Muscle of leg (tissue), 16 donors: ENCODE measurements around the gene MTHFR. TPM values are rescaled to one million over a fixed set of nuclear protein-coding genes. Genes with fewer than 3 reads are reported as not detected.

Source experiments
- DNase-seq: peaks from one replicate; pipeline ENCODE4 v3.0.0; 2013
- H3K27ac ChIP-seq: one replicate; pipeline ENCODE4 v1.5.1; 2013; ENCODE audit warnings: mild to moderate bottlenecking, low read length, control low read depth
- H3K27me3 ChIP-seq: one replicate; pipeline ENCODE4 v1.6.1; 2013; ENCODE audit warnings: low read length; ENCODE audit not compliant: control insufficient read depth, insufficient read depth
- H3K36me3 ChIP-seq: one replicate; pipeline ENCODE4 v1.6.1; 2013; ENCODE audit warnings: low read length; ENCODE audit not compliant: control insufficient read depth, insufficient read depth
- H3K4me1 ChIP-seq: one replicate; pipeline ENCODE4 v1.6.1; 2013; ENCODE audit warnings: low read length; ENCODE audit not compliant: control insufficient read depth, insufficient read depth
- H3K4me3 ChIP-seq: one replicate; pipeline ENCODE4 v1.5.1; 2013; ENCODE audit warnings: low read length, control low read depth
- H3K9me3 ChIP-seq: replicated peaks from 2 replicates; pipeline ENCODE4 v1.6.1; 2013; ENCODE audit warnings: low read depth, low read length; ENCODE audit not compliant: control insufficient read depth
- WGBS: methylation state at CpG from one replicate; pipeline ENCODE4 v1.1.5; 2013; ENCODE audit warnings: missing lambda C conversion rate; ENCODE audit not compliant: insufficient coverage; 5-methylcytosine and 5-hydroxymethylcytosine counted together
- long read RNA-seq, 11 donors: transcript quantifications; one replicate each; lab custom pipeline, GENCODE V29; 2026
- polyA plus RNA-seq, 8 donors: library from polyadenylated mRNA; unstranded; fragments of 120-200 nt; gene quantifications; one replicate each; pipeline versions ENCODE4 v1.2.1 to v1.2.3, GENCODE V29; 2013; ENCODE audit warnings: inconsistent platforms in 1 of 8, low replicate concordance in 1 of 8; ENCODE audit not compliant: insufficient read length in 8 of 8, insufficient read depth in 1 of 8
- total RNA-seq: library from RNA; stranded (reverse); fragments of 120-200 nt; gene quantifications from one replicate; pipeline ENCODE4 v1.2.4, GENCODE V29; 2013

The MTHFR gene
- total RNA-seq = 31.9 TPM
- 10 to 100 TPM; 23.8 to 50.1 (median 35.9) TPM for polyA plus RNA-seq
- long read RNA-seq, donor 1, partial matches to known transcripts = 0 of 1 reads
- long read RNA-seq, donor 1, other reads (novel, unspliced or antisense) = 0 of 1 reads
- long read RNA-seq, donor 2 = 0 reads
- long read RNA-seq, donor 3, full-length matches to known transcripts = 9 of 40 reads
- long read RNA-seq, donor 3, partial matches to known transcripts = 11 of 40 reads
- long read RNA-seq, donor 3, other reads (novel, unspliced or antisense) = 20 of 40 reads
- long read RNA-seq, donor 4, full-length matches to known transcripts = 5 of 5 reads
- long read RNA-seq, donor 4, partial matches to known transcripts = 0 of 5 reads
- long read RNA-seq, donor 4, other reads (novel, unspliced or antisense) = 0 of 5 reads
- long read RNA-seq, donor 5, full-length matches to known transcripts = 3 of 28 reads
- long read RNA-seq, donor 5, partial matches to known transcripts = 0 of 28 reads
- long read RNA-seq, donor 5, other reads (novel, unspliced or antisense) = 25 of 28 reads
- long read RNA-seq, donor 6, full-length matches to known transcripts = 4 of 4 reads
- long read RNA-seq, donor 6, partial matches to known transcripts = 0 of 4 reads
- long read RNA-seq, donor 6, other reads (novel, unspliced or antisense) = 0 of 4 reads
- long read RNA-seq, donor 7, full-length matches to known transcripts = 2 of 346 reads
- long read RNA-seq, donor 7, partial matches to known transcripts = 320 of 346 reads
- long read RNA-seq, donor 7, other reads (novel, unspliced or antisense) = 24 of 346 reads
- long read RNA-seq, donor 8, partial matches to known transcripts = 14 of 16 reads
- long read RNA-seq, donor 8, other reads (novel, unspliced or antisense) = 0 of 16 reads
- long read RNA-seq, donor 9, partial matches to known transcripts = 0 of 1 reads
- long read RNA-seq, donor 9, other reads (novel, unspliced or antisense) = 0 of 1 reads
- long read RNA-seq, donor 10, full-length matches to known transcripts = 5 of 5 reads
- long read RNA-seq, donor 10, partial matches to known transcripts = 0 of 5 reads
- long read RNA-seq, donor 10, other reads (novel, unspliced or antisense) = 0 of 5 reads
- long read RNA-seq, donor 11, full-length matches to known transcripts = 4 of 27 reads
- long read RNA-seq, donor 11, partial matches to known transcripts = 8 of 27 reads
- long read RNA-seq, donor 11, other reads (novel, unspliced or antisense) = 15 of 27 reads

GRCh38 chr1:11805422-11806306, at the start of gene MTHFR, which contains the start of gene CLCN6:
Gene MTHFR (minus strand): TSS chr1:11805964. CDS start chr1:11803116, 2,848 bp downstream.
Gene CLCN6 (plus strand): TSS chr1:11806191. CDS start chr1:11806263, 72 bp downstream.
- peak within 1 kb of the TSS; percentile 96 for H3K4me3 ChIP-seq
- peak; percentile 99 for DNase-seq
- H3K27ac ChIP-seq = peak within 1 kb of the TSS; percentile 98
- no peaks in the 10 kb centered on the region for H3K27me3 ChIP-seq
- peaks cover 47% of the 10 kb centered on the region for H3K4me1 ChIP-seq
- H3K36me3 ChIP-seq = peaks cover 25% of the 10 kb centered on the region
- under 1% methylated on average over 72 of the region's 72 CpGs for WGBS
- H3K9me3 ChIP-seq = no peaks in the 10 kb centered on the region

GRCh38 chr1:11855430-11855829, 49.7 kb upstream of the MTHFR start:
- H3K36me3 ChIP-seq = no peaks in the 10 kb centered on the region
- DNase-seq = no peak
- no peak overlapping the region for H3K4me3 ChIP-seq
- peaks cover 33% of the 10 kb centered on the region for H3K27me3 ChIP-seq
- H3K27ac ChIP-seq = no peak overlapping the region
- H3K4me1 ChIP-seq = peaks cover 7% of the 10 kb centered on the region
- WGBS = no CpG with 5 or more reads among the region's 8 CpGs
- H3K9me3 ChIP-seq = no peaks in the 10 kb centered on the region

DNA sequence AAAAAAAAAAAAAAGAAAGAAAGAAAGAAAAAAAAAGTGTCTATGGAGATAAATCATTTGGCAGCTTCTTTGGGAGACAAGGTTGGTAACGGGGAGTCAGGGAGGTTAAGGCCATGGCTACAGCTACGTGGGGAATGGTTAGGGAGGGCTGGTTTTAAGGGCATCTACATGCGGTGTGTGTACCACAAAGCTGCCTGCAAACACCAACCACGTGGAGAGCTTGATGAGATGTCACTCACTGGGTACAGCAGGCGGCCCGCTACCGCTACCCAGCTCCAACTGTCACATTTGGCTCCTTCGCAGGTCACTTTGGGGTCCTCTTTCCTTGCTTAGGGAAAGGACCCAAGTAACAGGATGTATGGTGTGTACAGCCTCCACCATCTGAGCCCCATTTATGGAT, 48.8 kb upstream of the MTHFR start:
- H3K27me3 ChIP-seq = peaks cover 31% of the 10 kb centered on the region
- no peak for DNase-seq
- H3K9me3 ChIP-seq = no peaks in the 10 kb centered on the region
- H3K4me1 ChIP-seq = peaks cover 7% of the 10 kb centered on the region
- H3K36me3 ChIP-seq = no peaks in the 10 kb centered on the region
- H3K27ac ChIP-seq = no peak overlapping the region
- 47% methylated on average over 4 of the region's 8 CpGs for WGBS
- H3K4me3 ChIP-seq = no peak overlapping the region

DNA sequence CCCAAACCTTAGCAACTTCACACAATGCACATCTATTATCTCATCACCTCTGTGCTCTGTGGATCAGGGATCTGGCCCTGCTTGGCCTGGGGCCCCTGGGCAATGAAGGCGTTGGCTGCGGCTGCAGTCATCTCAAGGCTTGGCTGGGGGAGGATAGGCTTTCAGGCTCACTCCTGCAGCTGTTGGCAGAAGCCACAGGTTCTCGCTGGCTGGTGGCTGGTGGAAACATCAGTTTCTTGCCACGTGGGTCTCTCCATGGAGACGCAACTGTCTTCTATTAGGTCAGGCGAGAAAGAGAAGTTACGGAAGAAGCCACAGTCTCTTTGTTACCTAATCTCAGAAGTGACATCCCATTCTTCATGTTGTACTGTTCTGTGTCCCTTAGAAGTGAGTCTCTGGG, 45.4 kb upstream of the MTHFR start:
- WGBS = 18% methylated on average over 4 of the region's 7 CpGs
- no peak overlapping the region for H3K4me3 ChIP-seq
- peaks cover 20% of the 10 kb centered on the region for H3K4me1 ChIP-seq
- H3K27me3 ChIP-seq = peaks cover 3% of the 10 kb centered on the region
- no peaks in the 10 kb centered on the region for H3K9me3 ChIP-seq
- H3K36me3 ChIP-seq = peaks cover 3% of the 10 kb centered on the region
- no peak for DNase-seq
- H3K27ac ChIP-seq = no peak overlapping the region

DNA sequence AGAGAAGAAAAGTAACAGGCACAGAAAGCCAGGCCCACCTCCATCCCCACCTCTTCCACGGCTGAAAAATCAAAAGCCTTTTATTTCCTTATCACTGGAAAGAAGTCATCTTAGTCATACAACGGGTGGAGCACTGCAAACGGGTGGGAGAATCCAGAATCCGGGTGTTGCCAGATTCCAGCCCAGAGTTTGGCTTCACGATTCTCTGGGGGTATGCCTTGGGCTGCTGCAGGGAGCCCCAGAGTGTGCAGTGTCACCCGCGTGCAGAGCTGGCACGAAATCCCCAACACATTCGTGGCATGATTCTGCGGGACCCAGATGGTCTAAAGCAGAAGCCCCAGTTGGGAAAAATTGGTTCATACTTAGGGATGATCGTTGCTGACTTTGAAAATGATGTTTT, 44.4 kb upstream of the MTHFR start:
- no peak overlapping the region for H3K27ac ChIP-seq
- no peak overlapping the region for H3K4me3 ChIP-seq
- peaks cover 20% of the 10 kb centered on the region for H3K4me1 ChIP-seq
- DNase-seq = no peak
- WGBS = 52% methylated on average over 10 of the region's 11 CpGs
- H3K36me3 ChIP-seq = peaks cover 12% of the 10 kb centered on the region
- H3K27me3 ChIP-seq = peaks cover 3% of the 10 kb centered on the region
- no peaks in the 10 kb centered on the region for H3K9me3 ChIP-seq

- DNase-seq = peak; percentile 58
- Histone ChIP-seq H3K9me3 (no peaks in the 10 kb centered on the region), H3K36me3 (peaks cover 23% of the 10 kb centered on the region), H3K27me3 (peaks cover 3% of the 10 kb centered on the region), H3K4me1 (peaks cover 20% of the 10 kb centered on the region), H3K4me3 (no peak overlapping the region), H3K27ac (no peak overlapping the region)
- WGBS = 30% methylated on average over 2 of the region's 9 CpGs
Observed at GRCh38 chr1:11848373-11848700, 42.6 kb upstream of the MTHFR start.

DNA sequence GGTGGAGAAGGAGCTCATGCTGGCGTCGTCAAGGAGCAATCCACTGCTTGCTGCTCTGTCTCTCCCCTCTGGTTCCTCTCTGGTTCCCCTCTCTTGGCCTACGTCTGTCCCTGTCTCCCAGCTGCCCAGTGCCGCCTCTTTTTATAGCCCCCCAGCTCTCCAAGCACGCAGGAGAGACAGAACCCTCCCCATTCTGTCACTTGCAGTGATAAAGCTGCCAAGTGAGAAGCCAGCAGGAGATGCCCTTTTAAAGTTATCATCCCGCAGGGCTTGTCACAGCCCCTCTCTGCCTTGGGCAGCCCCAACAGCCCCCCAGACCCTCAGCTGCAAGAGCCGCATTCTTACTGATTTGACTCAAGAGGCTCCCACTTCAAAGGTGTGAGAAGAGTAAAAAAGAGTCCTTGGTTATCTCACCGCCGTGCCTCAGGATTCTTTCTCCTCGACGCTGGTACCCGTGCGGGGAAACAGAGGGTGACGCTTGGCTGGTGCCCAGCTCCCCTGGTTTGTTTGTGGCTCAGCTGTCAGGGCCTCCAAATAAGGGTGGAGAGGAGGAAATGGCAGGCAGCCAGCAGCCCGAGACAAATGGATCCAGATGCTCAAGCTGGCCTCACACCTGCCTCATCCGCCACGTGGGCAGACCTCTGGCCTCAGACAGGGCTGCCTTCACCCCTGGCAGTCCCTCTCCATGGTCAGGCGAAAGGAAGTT, 42.1 kb upstream of the MTHFR start, which contains the start of gene NPPA:
Gene NPPA (minus strand): TSS at position 117 of the 706 bp plus-strand sequence. CDS start 99 bp downstream, at position 18.
- WGBS = 15% methylated on average over 14 of the region's 18 CpGs
- H3K9me3 ChIP-seq = no peaks in the 10 kb centered on the region
- no peak within 1 kb of the TSS for H3K4me3 ChIP-seq
- H3K27me3 ChIP-seq = peaks cover 3% of the 10 kb centered on the region
- H3K36me3 ChIP-seq = peaks cover 24% of the 10 kb centered on the region
- peak; percentile 69 for DNase-seq
- peaks cover 20% of the 10 kb centered on the region for H3K4me1 ChIP-seq
- H3K27ac ChIP-seq = no peak within 1 kb of the TSS

DNA sequence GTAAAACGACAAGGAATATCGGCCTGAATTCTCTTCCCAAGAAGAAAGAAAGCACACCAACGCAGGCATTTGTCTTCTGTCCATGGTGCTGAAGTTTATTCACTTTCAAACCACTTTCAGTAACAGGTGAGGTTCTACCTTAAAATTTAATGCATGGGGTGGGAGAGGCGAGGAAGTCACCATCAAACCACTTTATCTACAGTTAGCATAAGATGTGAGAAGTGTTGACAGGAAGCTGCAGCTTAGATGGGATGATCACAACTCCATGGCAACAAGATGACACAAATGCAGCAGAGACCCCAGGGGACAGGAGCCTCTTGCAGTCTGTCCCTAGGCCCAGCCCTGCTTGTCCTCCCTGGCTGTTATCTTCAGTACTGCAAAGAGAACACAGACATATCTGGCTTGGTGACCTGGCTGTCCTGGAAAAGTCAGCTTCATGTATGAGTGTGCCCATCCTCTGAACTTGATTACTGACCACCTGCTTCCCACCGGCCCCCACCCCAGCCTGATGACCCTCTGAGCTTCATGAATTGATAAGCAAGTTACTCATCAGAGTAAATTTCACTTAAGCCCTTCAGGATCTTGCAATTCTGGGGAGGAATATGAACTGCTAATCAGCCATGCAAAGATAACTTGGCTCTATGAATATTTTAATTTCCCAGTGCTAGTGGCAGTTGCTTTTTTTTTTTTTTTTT, 40.0 kb upstream of the MTHFR start:
- no CpG with 5 or more reads among the region's 5 CpGs for WGBS
- peak; percentile 49 for DNase-seq
- Histone ChIP-seq H3K27ac (no peak overlapping the region), H3K9me3 (no peaks in the 10 kb centered on the region), H3K27me3 (no peaks in the 10 kb centered on the region), H3K4me1 (peaks cover 27% of the 10 kb centered on the region), H3K36me3 (peaks cover 43% of the 10 kb centered on the region), H3K4me3 (no peak overlapping the region)
